ENCODE results near the gene ZBTB18.

ZBTB18 gene

DNA sequence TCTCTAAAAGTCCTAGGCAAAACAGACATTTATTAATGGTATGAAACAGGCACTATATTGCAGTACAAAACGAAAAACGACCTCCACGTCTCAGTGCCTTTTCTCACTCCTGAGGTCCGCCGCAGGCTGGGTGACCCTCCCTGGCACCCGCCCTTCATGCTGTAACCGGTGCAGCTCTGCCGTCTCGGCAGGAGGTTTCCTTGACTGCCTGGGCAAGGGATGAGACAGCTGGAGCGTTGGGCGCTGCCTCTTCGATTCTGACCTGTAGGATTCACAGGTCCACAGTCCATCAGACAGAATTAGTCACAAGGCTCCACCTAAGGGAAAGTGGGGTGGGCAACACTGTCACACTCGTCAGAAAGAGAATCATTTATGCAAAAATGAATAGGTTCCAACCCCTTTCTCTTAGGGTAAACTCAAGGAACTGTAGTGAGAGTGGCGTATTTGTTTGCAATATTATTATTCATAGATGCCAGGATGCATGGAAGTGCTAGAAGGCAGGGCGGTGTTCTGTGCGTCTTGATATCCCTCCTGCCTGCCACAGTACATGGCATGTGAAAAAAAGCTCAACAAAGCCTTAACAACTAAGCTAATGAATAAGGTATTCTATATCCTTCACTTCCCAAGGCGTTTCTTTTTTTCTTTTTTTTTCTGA lies 23.5 kb upstream of the ZBTB18 start:
- no peak for DNase-seq
- Histone ChIP-seq H3K4me1 (ENCODE audit: control insufficient read depth in 1 of 2, insufficient read depth in 2 of 2, low read length in 2 of 2) (no peaks in the 10 kb centered on the region), H3K14ac (ENCODE audit: low read length) (no peak overlapping the region), H3K27me3 (ENCODE audit: insufficient read depth, low read length) (no peaks in the 10 kb centered on the region), H3K36me3 (ENCODE audit: control insufficient read depth in 1 of 2, insufficient read depth in 2 of 2, low read length in 2 of 2) (no peaks in the 10 kb centered on the region), H2BK5ac (ENCODE audit: low read depth, low read length, poor library complexity) (no peak overlapping the region), H3K4me3 (ENCODE audit: low read depth, low read length) (no peak overlapping the region), H3K4ac (ENCODE audit: low read depth, low read length) (no peak overlapping the region), H2BK120ac (ENCODE audit: insufficient read depth, low read length, poor library complexity) (no peak overlapping the region), H3K18ac (ENCODE audit: low read length) (no peak overlapping the region), H3K27ac (ENCODE audit: low read depth, low read length) (no peak overlapping the region), H3K9me3 (ENCODE audit: insufficient read depth, low read depth, low read length) (peaks cover 2% of the 10 kb centered on the region), H2AK5ac (ENCODE audit: low read length) (no peak overlapping the region), H4K8ac (ENCODE audit: low read depth, low read length) (no peak overlapping the region), H4K91ac (ENCODE audit: low read depth, low read length) (no peak overlapping the region), H3K23ac (ENCODE audit: low read length) (no peak overlapping the region), H3K9ac (ENCODE audit: low read length) (no peak overlapping the region), H3K4me2 (ENCODE audit: low read length) (no peak overlapping the region), H3K79me1 (ENCODE audit: low read length) (peaks cover 3% of the 10 kb centered on the region), H4K12ac (ENCODE audit: low read depth, low read length) (no peak overlapping the region), H2AFZ (ENCODE audit: insufficient read depth, low read length, poor library complexity) (no peak overlapping the region), H3K79me2 (ENCODE audit: control insufficient read depth, insufficient read depth, low read length, poor library complexity) (no peaks in the 10 kb centered on the region), H2BK12ac (ENCODE audit: low read length) (no peak overlapping the region)
- WGBS (ENCODE audit: extremely low coverage, insufficient coverage, insufficient read length) = no CpG with 5 or more reads among the region's 17 CpGs

DNA sequence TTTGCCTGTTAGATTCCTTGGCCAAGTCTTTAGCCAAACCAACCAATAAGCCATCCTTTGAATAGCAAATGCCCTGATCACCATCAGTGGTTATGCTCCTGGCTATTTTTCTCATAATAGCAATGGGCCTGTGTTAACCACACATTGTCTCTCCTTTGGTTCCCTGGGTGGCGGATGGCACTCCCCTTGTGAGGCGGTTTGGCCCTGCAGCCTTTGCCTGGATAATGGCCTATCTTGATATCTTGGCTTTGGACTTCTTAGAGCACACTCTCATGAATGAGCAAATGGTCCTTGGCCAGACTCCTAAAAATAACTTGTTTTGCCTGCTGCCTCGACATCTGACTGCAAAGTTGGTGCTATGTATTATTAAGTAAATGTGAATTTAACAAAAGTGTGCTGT lies 22.4 kb upstream of the ZBTB18 start:
- Histone ChIP-seq H3K36me3 (ENCODE audit: control insufficient read depth in 1 of 2, insufficient read depth in 2 of 2, low read length in 2 of 2) (no peaks in the 10 kb centered on the region), H4K8ac (ENCODE audit: low read depth, low read length) (no peak overlapping the region), H4K12ac (ENCODE audit: low read depth, low read length) (no peak overlapping the region), H3K23ac (ENCODE audit: low read length) (no peak overlapping the region), H3K4me3 (ENCODE audit: low read depth, low read length) (no peak overlapping the region), H3K27ac (ENCODE audit: low read depth, low read length) (no peak overlapping the region), H3K18ac (ENCODE audit: low read length) (no peak overlapping the region), H3K9ac (ENCODE audit: low read length) (no peak overlapping the region), H2BK12ac (ENCODE audit: low read length) (no peak overlapping the region), H3K79me2 (ENCODE audit: control insufficient read depth, insufficient read depth, low read length, poor library complexity) (no peaks in the 10 kb centered on the region), H3K14ac (ENCODE audit: low read length) (no peak overlapping the region), H2AFZ (ENCODE audit: insufficient read depth, low read length, poor library complexity) (no peak overlapping the region), H2BK120ac (ENCODE audit: insufficient read depth, low read length, poor library complexity) (no peak overlapping the region), H3K4me2 (ENCODE audit: low read length) (no peak overlapping the region), H3K4ac (ENCODE audit: low read depth, low read length) (no peak overlapping the region), H2AK5ac (ENCODE audit: low read length) (no peak overlapping the region), H2BK5ac (ENCODE audit: low read depth, low read length, poor library complexity) (no peak overlapping the region), H3K4me1 (ENCODE audit: control insufficient read depth in 1 of 2, insufficient read depth in 2 of 2, low read length in 2 of 2) (no peaks in the 10 kb centered on the region), H4K91ac (ENCODE audit: low read depth, low read length) (no peak overlapping the region), H3K79me1 (ENCODE audit: low read length) (no peaks in the 10 kb centered on the region), H3K9me3 (ENCODE audit: insufficient read depth, low read depth, low read length) (peaks cover 2% of the 10 kb centered on the region), H3K27me3 (ENCODE audit: insufficient read depth, low read length) (no peaks in the 10 kb centered on the region)
- no peak for DNase-seq
- WGBS (ENCODE audit: extremely low coverage, insufficient coverage, insufficient read length) = no CpG with 5 or more reads among the region's 3 CpGs

DNA sequence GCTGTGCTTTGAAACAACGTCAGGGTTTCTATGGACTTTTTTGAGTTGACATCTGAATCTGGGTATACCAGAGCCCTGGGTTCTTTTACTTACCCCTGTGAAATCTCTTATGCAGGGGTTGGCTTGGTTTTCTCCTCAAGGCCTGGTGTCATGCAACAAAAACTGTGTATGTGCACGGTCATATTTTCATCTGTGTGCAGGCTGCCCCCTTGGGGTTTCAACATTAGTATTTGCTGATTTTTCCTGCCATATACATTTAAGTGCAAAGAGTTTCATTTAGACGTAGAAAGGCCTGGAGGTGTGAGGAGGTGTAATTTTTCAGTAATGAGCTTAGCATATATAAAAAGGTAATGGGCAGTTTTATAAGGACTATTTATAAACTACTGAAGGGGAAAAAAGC lies 22.0 kb upstream of the ZBTB18 start:
- Histone ChIP-seq H3K4me3 (ENCODE audit: low read depth, low read length) (no peak overlapping the region), H4K91ac (ENCODE audit: low read depth, low read length) (no peak overlapping the region), H3K18ac (ENCODE audit: low read length) (no peak overlapping the region), H2AFZ (ENCODE audit: insufficient read depth, low read length, poor library complexity) (no peak overlapping the region), H2BK120ac (ENCODE audit: insufficient read depth, low read length, poor library complexity) (no peak overlapping the region), H3K4me2 (ENCODE audit: low read length) (no peak overlapping the region), H2BK5ac (ENCODE audit: low read depth, low read length, poor library complexity) (no peak overlapping the region), H3K9ac (ENCODE audit: low read length) (no peak overlapping the region), H2BK12ac (ENCODE audit: low read length) (no peak overlapping the region), H4K12ac (ENCODE audit: low read depth, low read length) (no peak overlapping the region), H3K27ac (ENCODE audit: low read depth, low read length) (no peak overlapping the region), H3K4ac (ENCODE audit: low read depth, low read length) (no peak overlapping the region), H3K79me2 (ENCODE audit: control insufficient read depth, insufficient read depth, low read length, poor library complexity) (no peaks in the 10 kb centered on the region), H2AK5ac (ENCODE audit: low read length) (no peak overlapping the region), H3K4me1 (ENCODE audit: control insufficient read depth in 1 of 2, insufficient read depth in 2 of 2, low read length in 2 of 2) (no peaks in the 10 kb centered on the region), H3K36me3 (ENCODE audit: control insufficient read depth in 1 of 2, insufficient read depth in 2 of 2, low read length in 2 of 2) (no peaks in the 10 kb centered on the region), H3K79me1 (ENCODE audit: low read length) (no peaks in the 10 kb centered on the region), H3K23ac (ENCODE audit: low read length) (no peak overlapping the region), H4K8ac (ENCODE audit: low read depth, low read length) (no peak overlapping the region), H3K27me3 (ENCODE audit: insufficient read depth, low read length) (no peaks in the 10 kb centered on the region), H3K14ac (ENCODE audit: low read length) (no peak overlapping the region), H3K9me3 (ENCODE audit: insufficient read depth, low read depth, low read length) (peaks cover 2% of the 10 kb centered on the region)
- DNase-seq = no peak
- no CpG with 5 or more reads among the region's 3 CpGs for WGBS (ENCODE audit: extremely low coverage, insufficient coverage, insufficient read length)

DNA sequence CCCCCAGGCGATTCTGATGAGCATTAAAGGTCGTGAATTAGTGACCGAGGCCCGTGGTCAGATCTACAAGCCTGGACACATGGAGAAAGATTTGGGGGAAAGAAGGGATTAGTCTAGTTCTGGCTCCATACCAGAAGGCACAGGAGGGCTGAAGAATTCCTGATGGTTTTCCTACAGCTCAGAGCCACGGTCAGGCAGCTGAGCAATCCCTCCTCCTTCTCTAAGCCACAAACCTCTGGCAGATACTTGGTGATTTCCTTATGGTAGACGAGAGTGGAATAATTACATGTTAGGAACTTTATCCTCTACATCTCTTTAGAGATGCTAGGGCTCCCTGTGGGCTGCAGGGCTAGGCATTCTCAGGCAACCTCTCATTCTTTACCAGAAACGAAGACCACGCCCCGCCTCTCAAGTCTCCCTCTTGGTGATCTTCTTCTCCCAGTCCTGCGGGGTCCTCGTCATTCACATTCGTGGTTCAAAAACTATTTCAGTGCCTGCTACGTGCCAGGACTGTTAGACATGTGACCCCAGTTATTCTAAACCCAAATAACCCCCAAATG lies 20.5 kb upstream of the ZBTB18 start:
- no peaks in the 10 kb centered on the region for H3K79me1 ChIP-seq (ENCODE audit: low read length)
- H2AK5ac ChIP-seq (ENCODE audit: low read length) = no peak overlapping the region
- H3K9me3 ChIP-seq (ENCODE audit: insufficient read depth, low read depth, low read length) = peaks cover 2% of the 10 kb centered on the region
- H3K4me3 ChIP-seq (ENCODE audit: low read depth, low read length) = no peak overlapping the region
- no CpG with 5 or more reads among the region's 13 CpGs for WGBS (ENCODE audit: extremely low coverage, insufficient coverage, insufficient read length)
- no peak overlapping the region for H3K9ac ChIP-seq (ENCODE audit: low read length)
- H2BK5ac ChIP-seq (ENCODE audit: low read depth, low read length, poor library complexity) = no peak overlapping the region
- DNase-seq = peak; percentile 64 to 65
- H4K8ac ChIP-seq (ENCODE audit: low read depth, low read length) = no peak overlapping the region
- H3K4me1 ChIP-seq (ENCODE audit: control insufficient read depth in 1 of 2, insufficient read depth in 2 of 2, low read length in 2 of 2) = no peaks in the 10 kb centered on the region
- no peaks in the 10 kb centered on the region for H3K36me3 ChIP-seq (ENCODE audit: control insufficient read depth in 1 of 2, insufficient read depth in 2 of 2, low read length in 2 of 2)
- H4K12ac ChIP-seq (ENCODE audit: low read depth, low read length) = no peak overlapping the region
- H3K4me2 ChIP-seq (ENCODE audit: low read length) = no peak overlapping the region
- H2BK120ac ChIP-seq (ENCODE audit: insufficient read depth, low read length, poor library complexity) = no peak overlapping the region
- H2BK12ac ChIP-seq (ENCODE audit: low read length) = no peak overlapping the region
- H3K27me3 ChIP-seq (ENCODE audit: insufficient read depth, low read length) = no peaks in the 10 kb centered on the region
- H3K4ac ChIP-seq (ENCODE audit: low read depth, low read length) = no peak overlapping the region
- no peak overlapping the region for H4K91ac ChIP-seq (ENCODE audit: low read depth, low read length)
- no peaks in the 10 kb centered on the region for H3K79me2 ChIP-seq (ENCODE audit: control insufficient read depth, insufficient read depth, low read length, poor library complexity)
- no peak overlapping the region for H3K14ac ChIP-seq (ENCODE audit: low read length)
- H3K27ac ChIP-seq (ENCODE audit: low read depth, low read length) = no peak overlapping the region
- no peak overlapping the region for H2AFZ ChIP-seq (ENCODE audit: insufficient read depth, low read length, poor library complexity)
- H3K23ac ChIP-seq (ENCODE audit: low read length) = no peak overlapping the region
- H3K18ac ChIP-seq (ENCODE audit: low read length) = no peak overlapping the region

Data from trophoblast cell (in vitro differentiated cells and primary cell).